HCT116 (cell line): ENCODE data around the gene CTDSPL2. TPM values are rescaled to one million over a fixed set of nuclear protein-coding genes. Genes with fewer than 3 reads are reported as not detected.

Source experiments
- ATAC-seq: fragments of 200-7000 bp; cut with Tn5 transposase; 2 replicates; pipeline ENCODE4 v1.9.1; 2020; ENCODE audit warnings: mild to moderate bottlenecking, moderate library complexity
- BruUV-seq: library from RNA; stranded (reverse); fragments of 400-500 nt; replicated peaks from 2 replicates; lab custom pipeline; 2021; lab: Mats Ljungman, UMichigan
- CTCF ChIA-PET: fragments of 300-600 bp; sonication (Branson Sonifier 250); formaldehyde crosslinking; loops from one replicate; lab custom pipeline; 2021; ENCODE audit warnings: antibody characterized with exemption; lab: Charles Lee
- POLR2A ChIA-PET: fragments of 300-600, 350-600 bp; sonication (Branson Sonifier 250); formaldehyde crosslinking; loops from one replicate; lab custom pipeline; 2021; ENCODE audit warnings: antibody characterized with exemption; lab: Charles Lee
- RAD21 ChIA-PET, 2 experiments: fragments of 300-600 bp; sonication (Branson Sonifier 250); formaldehyde crosslinking; loops; one replicate each; lab custom pipeline; 2023; ENCODE audit warnings: low total read pairs in 2 of 2; ENCODE audit not compliant: uncharacterized antibody in 2 of 2, unreplicated experiment in 2 of 2, low non-redundant PET in 1 of 2; lab: Charles Lee
- DNase-seq: peaks from one replicate; pipeline ENCODE4 v3.0.0-alpha.2; 2010; ENCODE audit warnings: low read depth, low spot score
- H2AFZ ChIP-seq: fragments of 200-600 bp; shearing (Covaris generic), sonication (generic); 2 replicates; pipeline ENCODE4 v1.6.1; 2017; ENCODE audit warnings: low read depth, mixed run types, mixed read lengths, antibody characterized with exemption, low read length; ENCODE audit not compliant: poor library complexity, severe bottlenecking
- H3K27ac ChIP-seq: 2 replicates; pipeline ENCODE4 v1.5.1; 2012; ENCODE audit warnings: low read depth, low read length
- H3K27me3 ChIP-seq: fragments of 200-600 bp; sonication (generic); 2 replicates; pipeline ENCODE4 v1.6.1; 2016; ENCODE audit warnings: mixed run types, low read length, mixed read lengths; ENCODE audit not compliant: insufficient read depth
- H3K36me3 ChIP-seq, 2 experiments: fragments of 200-500 bp in 1 of 2; fragments of 200-600 bp in 1 of 2; sonication (Bioruptor generic) in 1 of 2; sonication (generic) in 1 of 2; 2 replicates each; pipeline versions ENCODE4 v1.5.1 to v1.6.1; 2014 to 2016; ENCODE audit warnings: low read length in 2 of 2, inconsistent platforms in 1 of 2, mixed read lengths in 1 of 2, mixed run types in 1 of 2; ENCODE audit not compliant: insufficient read depth in 2 of 2, control insufficient read depth in 1 of 2
- H3K4me1 ChIP-seq, 2 experiments: fragments of 200-600 bp in 1 of 2; sonication (generic) in 1 of 2; 2 replicates each; pipeline versions ENCODE4 v1.5.1 to v1.6.1; 2012 to 2017; ENCODE audit warnings: low read length in 2 of 2, inconsistent platforms in 1 of 2, mild to moderate bottlenecking in 1 of 2, mixed read lengths in 1 of 2, mixed run types in 1 of 2, moderate library complexity in 1 of 2; ENCODE audit not compliant: insufficient read depth in 2 of 2, control insufficient read depth in 1 of 2
- H3K4me2 ChIP-seq: fragments of 200-600 bp; sonication (generic); 2 replicates; pipeline ENCODE4 v1.6.1; 2017; ENCODE audit warnings: mixed run types, low read length, mixed read lengths
- H3K4me3 ChIP-seq, 2 experiments: fragments of 200-600 bp in 1 of 2; sonication (generic) in 1 of 2; replicated peaks in 1 of 2; 2 replicates each; pipeline ENCODE4 v1.5.1; 2011 to 2016; ENCODE audit warnings: low read length in 2 of 2, control low read depth in 1 of 2, low read depth in 1 of 2, mild to moderate bottlenecking in 1 of 2, mixed read lengths in 1 of 2, mixed run types in 1 of 2
- H3K79me2 ChIP-seq: fragments of 200-600 bp; sonication (generic); 2 replicates; pipeline ENCODE4 v1.6.1; 2017; ENCODE audit warnings: mild to moderate bottlenecking, mixed run types, low read length, moderate library complexity, mixed read lengths; ENCODE audit not compliant: insufficient read depth
- H3K9ac ChIP-seq: fragments of 200-600 bp; sonication (generic); 2 replicates; pipeline ENCODE4 v1.6.1; 2016; ENCODE audit warnings: low read length, mixed read lengths
- H3K9me2 ChIP-seq: fragments of 200-600 bp; sonication (generic), shearing (Covaris generic); 2 replicates; pipeline ENCODE4 v1.6.1; 2017; ENCODE audit warnings: mixed run types, mild to moderate bottlenecking, moderate library complexity; ENCODE audit not compliant: insufficient read depth
- H3K9me3 ChIP-seq, 2 experiments: fragments of 200-500 bp in 1 of 2; fragments of 200-600 bp in 1 of 2; sonication (Bioruptor generic) in 1 of 2; sonication (generic) in 1 of 2; 2 replicates each; pipeline ENCODE4 v1.6.1; 2014 to 2017; ENCODE audit warnings: low read length in 2 of 2, mixed read lengths in 2 of 2, inconsistent platforms in 1 of 2, low read depth in 1 of 2, mild to moderate bottlenecking in 1 of 2, mixed run types in 1 of 2, moderate library complexity in 1 of 2; ENCODE audit not compliant: control insufficient read depth in 1 of 2, insufficient read depth in 1 of 2
- H4K20me1 ChIP-seq: fragments of 200-600 bp; sonication (generic), shearing (Covaris generic); 2 replicates; pipeline ENCODE4 v1.6.1; 2017; ENCODE audit warnings: mixed run types, mild to moderate bottlenecking, moderate library complexity; ENCODE audit not compliant: insufficient read depth
- ELF1 ChIP-seq: IDR thresholded peaks from 2 replicates; pipeline ENCODE4 v1.6.1; 2012; ENCODE audit warnings: low read depth, borderline replicate concordance
- EZH2phosphoT487 ChIP-seq: fragments of 200-600 bp; IDR thresholded peaks from 2 replicates; pipeline ENCODE4 v1.6.1; 2018; ENCODE audit warnings: antibody characterized with exemption, borderline replicate concordance
- FOSL1 ChIP-seq: IDR thresholded peaks from 2 replicates; pipeline ENCODE4 v1.6.1; 2012; ENCODE audit warnings: low read depth
- JUND ChIP-seq: IDR thresholded peaks from 2 replicates; pipeline ENCODE4 v1.6.1; 2012
- MAX ChIP-seq: IDR thresholded peaks from 2 replicates; pipeline ENCODE4 v1.6.1; 2012
- POLR2AphosphoS5 ChIP-seq: IDR thresholded peaks from 2 replicates; pipeline ENCODE4 v1.6.1; 2011; ENCODE audit warnings: mild to moderate bottlenecking, low read depth, low read length, moderate library complexity
- RAD21 ChIP-seq: IDR thresholded peaks from 2 replicates; pipeline ENCODE4 v1.6.1; 2012; ENCODE audit warnings: low read depth, mild to moderate bottlenecking
- SIN3A ChIP-seq: IDR thresholded peaks from 2 replicates; pipeline ENCODE4 v1.6.1; 2012; ENCODE audit warnings: low read depth
- SP1 ChIP-seq: IDR thresholded peaks from 2 replicates; pipeline ENCODE4 v1.6.1; 2012; ENCODE audit warnings: low read depth
- YY1 ChIP-seq: IDR thresholded peaks from 2 replicates; pipeline ENCODE4 v1.6.1; 2011; ENCODE audit warnings: low read length, low read depth, moderate library complexity, mild to moderate bottlenecking; ENCODE audit not compliant: insufficient replicate concordance; ENCODE audit errors: extremely low read depth
- ZFX ChIP-seq: fragments of 450-650 bp; IDR thresholded peaks from 2 replicates; pipeline ENCODE4 v1.6.1; 2017
- intact Hi-C: fragments of 100-400 bp; cut with micrococcal nuclease; formaldehyde crosslinking; loops from 2 replicates; pipeline ENCODE4 v1.10.0; 2022
- total RNA-seq: library from RNA; stranded (reverse); gene quantifications from one replicate; pipeline ENCODE4 v1.2.1, GENCODE V29; 2021; ENCODE audit not compliant: unreplicated experiment
- TF ChIP-seq, protein P1 (sequence below): IDR thresholded peaks from 2 replicates; pipeline ENCODE4 v1.6.1; 2012; ENCODE audit warnings: low read depth

CTDSPL2 gene
- total RNA-seq, 1 experiment from 2014 or later: 56.0 TPM

- intact Hi-C loops: no loop called here
- no peak overlapping the region for H3K4me2 ChIP-seq
Measured at GRCh38 chr15:44385344-44385942, 42.0 kb upstream of the CTDSPL2 start.

More at GRCh38 chr15:44385344-44385942, 42.0 kb upstream of the CTDSPL2 start:
- H2AFZ ChIP-seq: no peak overlapping the region
- H3K79me2 ChIP-seq: no peaks in the 10 kb centered on the region
- CTCF ChIA-PET: no interaction called here
- ATAC-seq: no peak
- DNase-seq: no peak
- H3K9me3 ChIP-seq: no peaks in the 10 kb centered on the region
- no peaks in the 10 kb centered on the region for H3K27me3 ChIP-seq
- no peaks in the 10 kb centered on the region for H3K9me2 ChIP-seq
- no peak overlapping the region for H3K4me3 ChIP-seq
- TF ChIP-seq, protein P1, sequence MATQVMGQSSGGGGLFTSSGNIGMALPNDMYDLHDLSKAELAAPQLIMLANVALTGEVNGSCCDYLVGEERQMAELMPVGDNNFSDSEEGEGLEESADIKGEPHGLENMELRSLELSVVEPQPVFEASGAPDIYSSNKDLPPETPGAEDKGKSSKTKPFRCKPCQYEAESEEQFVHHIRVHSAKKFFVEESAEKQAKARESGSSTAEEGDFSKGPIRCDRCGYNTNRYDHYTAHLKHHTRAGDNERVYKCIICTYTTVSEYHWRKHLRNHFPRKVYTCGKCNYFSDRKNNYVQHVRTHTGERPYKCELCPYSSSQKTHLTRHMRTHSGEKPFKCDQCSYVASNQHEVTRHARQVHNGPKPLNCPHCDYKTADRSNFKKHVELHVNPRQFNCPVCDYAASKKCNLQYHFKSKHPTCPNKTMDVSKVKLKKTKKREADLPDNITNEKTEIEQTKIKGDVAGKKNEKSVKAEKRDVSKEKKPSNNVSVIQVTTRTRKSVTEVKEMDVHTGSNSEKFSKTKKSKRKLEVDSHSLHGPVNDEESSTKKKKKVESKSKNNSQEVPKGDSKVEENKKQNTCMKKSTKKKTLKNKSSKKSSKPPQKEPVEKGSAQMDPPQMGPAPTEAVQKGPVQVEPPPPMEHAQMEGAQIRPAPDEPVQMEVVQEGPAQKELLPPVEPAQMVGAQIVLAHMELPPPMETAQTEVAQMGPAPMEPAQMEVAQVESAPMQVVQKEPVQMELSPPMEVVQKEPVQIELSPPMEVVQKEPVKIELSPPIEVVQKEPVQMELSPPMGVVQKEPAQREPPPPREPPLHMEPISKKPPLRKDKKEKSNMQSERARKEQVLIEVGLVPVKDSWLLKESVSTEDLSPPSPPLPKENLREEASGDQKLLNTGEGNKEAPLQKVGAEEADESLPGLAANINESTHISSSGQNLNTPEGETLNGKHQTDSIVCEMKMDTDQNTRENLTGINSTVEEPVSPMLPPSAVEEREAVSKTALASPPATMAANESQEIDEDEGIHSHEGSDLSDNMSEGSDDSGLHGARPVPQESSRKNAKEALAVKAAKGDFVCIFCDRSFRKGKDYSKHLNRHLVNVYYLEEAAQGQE: no peak
- no peak for TF ChIP-seq EZH2phosphoT487
- TF ChIP-seq MAX: no peak
- TF ChIP-seq JUND: no peak
- no peak for TF ChIP-seq YY1
- TF ChIP-seq SP1: no peak
- no peak for TF ChIP-seq ZFX
- no peak for TF ChIP-seq POLR2AphosphoS5
- TF ChIP-seq SIN3A: no peak
- TF ChIP-seq ELF1: no peak
- no peak for TF ChIP-seq FOSL1
- no peak for TF ChIP-seq RAD21
- RAD21 ChIA-PET: interaction anchor here in 1 of 2 experiments (0.7 kb wide), 1 partner anchor 19 kb away, joined by 3 read pairs; no protein-coding TSS in a partner anchor
- POLR2A ChIA-PET: no interaction called here
- no TSS peak for BruUV-seq
- no peak overlapping the region for H3K9ac ChIP-seq
- H3K36me3 ChIP-seq: peaks cover 0 to 10% of the 10 kb centered on the region in 2 experiments; a peak in 2 of 4 replicates
- H3K27ac ChIP-seq: no peak overlapping the region
- peaks cover 0 to 5% of the 10 kb centered on the region in 2 experiments; a peak in 2 of 4 replicates for H3K4me1 ChIP-seq
- no peaks in the 10 kb centered on the region; the same call in 1 of the 2 replicates for H4K20me1 ChIP-seq
